KMS-11 (cell line): Measurements from ENCODE around the gene FBXO28.

Source experiments
- H2AFZ ChIP-seq: fragments of 200-600 bp; sonication (generic); 2 replicates; pipeline ENCODE4 v1.6.1; 2016; ENCODE audit warnings: antibody characterized with exemption, mixed run types, low read depth
- H3K27ac ChIP-seq: fragments of 200-600 bp; sonication (generic); 2 replicates; pipeline ENCODE4 v1.6.1; 2016; ENCODE audit warnings: mild to moderate bottlenecking, mixed run types
- H3K27me3 ChIP-seq: fragments of 200-600 bp; sonication (generic); 2 replicates; pipeline ENCODE4 v1.6.1; 2017; ENCODE audit warnings: mild to moderate bottlenecking, low read depth, mixed run types, moderate library complexity; ENCODE audit not compliant: insufficient read depth
- H3K36me3 ChIP-seq: fragments of 200-600 bp; sonication (generic); 2 replicates; pipeline ENCODE4 v1.6.1; 2017; ENCODE audit warnings: mild to moderate bottlenecking, mixed run types; ENCODE audit not compliant: insufficient read depth
- H3K4me1 ChIP-seq: fragments of 200-600 bp; sonication (generic); 2 replicates; pipeline ENCODE4 v1.6.1; 2016; ENCODE audit warnings: mild to moderate bottlenecking, low read depth, mixed run types; ENCODE audit not compliant: poor library complexity, severe bottlenecking
- H3K4me2 ChIP-seq: fragments of 200-600 bp; sonication (generic); 2 replicates; pipeline ENCODE4 v1.7.0; 2016; ENCODE audit warnings: mild to moderate bottlenecking, mixed run types
- H3K4me3 ChIP-seq: fragments of 200-600 bp; sonication (generic); IDR thresholded peaks from 2 replicates; pipeline ENCODE4 v1.6.1; 2017; ENCODE audit warnings: low read depth, low read length, mixed read lengths; ENCODE audit not compliant: insufficient read depth
- H3K79me2 ChIP-seq: fragments of 200-600 bp; sonication (generic); 2 replicates; pipeline ENCODE4 v1.6.1; 2016; ENCODE audit warnings: low read depth, mixed run types; ENCODE audit not compliant: insufficient read depth
- H3K9ac ChIP-seq: fragments of 200-600 bp; sonication (generic); 2 replicates; pipeline ENCODE4 v1.6.1; 2016; ENCODE audit warnings: mild to moderate bottlenecking, mixed run types
- H4K20me1 ChIP-seq: fragments of 200-600 bp; sonication (generic); 2 replicates; pipeline ENCODE4 v1.6.1; 2016; ENCODE audit warnings: mild to moderate bottlenecking, mixed run types; ENCODE audit not compliant: insufficient read depth
- TF ChIP-seq, protein P1 (sequence below): fragments of 200-600 bp; sonication (generic); conservative IDR thresholded peaks from 2 replicates; pipeline ENCODE4 v1.6.1; 2017; ENCODE audit warnings: low read depth, mild to moderate bottlenecking, antibody characterized with exemption, low read length, moderate library complexity, mixed read lengths

FBXO28 gene

DNA sequence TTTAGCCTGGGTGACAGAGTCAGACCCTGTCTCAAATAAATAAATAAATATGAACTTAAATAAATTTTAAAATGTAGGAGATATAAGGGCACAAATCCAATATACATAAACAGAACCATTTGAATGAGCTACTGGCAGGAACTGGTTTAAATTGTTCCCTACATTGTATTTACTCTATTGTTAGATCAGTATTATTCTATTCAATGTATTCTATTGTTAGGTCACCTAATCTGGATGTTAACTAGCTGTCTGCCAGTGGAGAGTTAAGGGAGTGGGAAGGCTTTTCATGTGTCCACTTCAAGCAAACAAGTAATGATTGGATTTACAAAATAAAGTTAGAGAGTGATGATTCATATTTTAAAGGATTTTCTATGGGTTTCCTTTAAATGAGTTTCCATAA, 4.9 kb upstream of the FBXO28 start:
- H3K4me3 ChIP-seq, result no peak overlapping the region
- peaks cover under 1% of the 10 kb centered on the region; the same call in 1 of the 2 replicates for H3K79me2 ChIP-seq
- H3K9ac ChIP-seq, result no peak overlapping the region
- H3K27me3 ChIP-seq, result no peaks in the 10 kb centered on the region
- no peaks in the 10 kb centered on the region for H3K36me3 ChIP-seq
- TF ChIP-seq, protein P1, sequence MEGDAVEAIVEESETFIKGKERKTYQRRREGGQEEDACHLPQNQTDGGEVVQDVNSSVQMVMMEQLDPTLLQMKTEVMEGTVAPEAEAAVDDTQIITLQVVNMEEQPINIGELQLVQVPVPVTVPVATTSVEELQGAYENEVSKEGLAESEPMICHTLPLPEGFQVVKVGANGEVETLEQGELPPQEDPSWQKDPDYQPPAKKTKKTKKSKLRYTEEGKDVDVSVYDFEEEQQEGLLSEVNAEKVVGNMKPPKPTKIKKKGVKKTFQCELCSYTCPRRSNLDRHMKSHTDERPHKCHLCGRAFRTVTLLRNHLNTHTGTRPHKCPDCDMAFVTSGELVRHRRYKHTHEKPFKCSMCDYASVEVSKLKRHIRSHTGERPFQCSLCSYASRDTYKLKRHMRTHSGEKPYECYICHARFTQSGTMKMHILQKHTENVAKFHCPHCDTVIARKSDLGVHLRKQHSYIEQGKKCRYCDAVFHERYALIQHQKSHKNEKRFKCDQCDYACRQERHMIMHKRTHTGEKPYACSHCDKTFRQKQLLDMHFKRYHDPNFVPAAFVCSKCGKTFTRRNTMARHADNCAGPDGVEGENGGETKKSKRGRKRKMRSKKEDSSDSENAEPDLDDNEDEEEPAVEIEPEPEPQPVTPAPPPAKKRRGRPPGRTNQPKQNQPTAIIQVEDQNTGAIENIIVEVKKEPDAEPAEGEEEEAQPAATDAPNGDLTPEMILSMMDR, result no peak
- H3K27ac ChIP-seq, result no peak overlapping the region
- H4K20me1 ChIP-seq, result no peaks in the 10 kb centered on the region
- no peak overlapping the region for H2AFZ ChIP-seq
- H3K4me1 ChIP-seq, result peaks cover 17% of the 10 kb centered on the region
- no peak overlapping the region for H3K4me2 ChIP-seq

DNA sequence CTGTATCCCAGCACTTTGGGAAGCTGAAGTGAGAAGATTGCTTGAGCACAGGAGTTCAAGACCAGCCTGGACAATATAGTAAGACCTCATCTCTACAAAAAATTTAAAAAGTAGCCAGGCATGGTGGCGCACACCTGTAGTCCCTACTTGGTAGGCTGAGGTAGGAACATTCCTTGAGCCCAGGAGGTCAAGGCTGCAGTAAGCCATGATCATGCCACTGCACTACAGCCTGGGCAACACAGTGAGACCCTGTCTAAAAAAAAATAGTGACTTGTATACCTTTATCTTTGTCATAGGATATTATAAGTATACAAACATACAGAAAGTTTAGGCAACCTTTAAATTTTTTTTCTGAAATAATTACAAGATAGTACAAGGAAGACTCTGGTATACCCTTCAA, 3.9 kb upstream of the FBXO28 start:
- Histone ChIP-seq H3K9ac (no peak overlapping the region), H3K36me3 (no peaks in the 10 kb centered on the region), H4K20me1 (no peaks in the 10 kb centered on the region), H2AFZ (no peak overlapping the region), H3K4me1 (peaks cover 17% of the 10 kb centered on the region), H3K4me3 (no peak overlapping the region), H3K4me2 (no peak overlapping the region), H3K27ac (no peak overlapping the region), H3K27me3 (no peaks in the 10 kb centered on the region), H3K79me2 (peaks cover 10% of the 10 kb centered on the region)
- TF ChIP-seq, protein P1, result no peak

DNA sequence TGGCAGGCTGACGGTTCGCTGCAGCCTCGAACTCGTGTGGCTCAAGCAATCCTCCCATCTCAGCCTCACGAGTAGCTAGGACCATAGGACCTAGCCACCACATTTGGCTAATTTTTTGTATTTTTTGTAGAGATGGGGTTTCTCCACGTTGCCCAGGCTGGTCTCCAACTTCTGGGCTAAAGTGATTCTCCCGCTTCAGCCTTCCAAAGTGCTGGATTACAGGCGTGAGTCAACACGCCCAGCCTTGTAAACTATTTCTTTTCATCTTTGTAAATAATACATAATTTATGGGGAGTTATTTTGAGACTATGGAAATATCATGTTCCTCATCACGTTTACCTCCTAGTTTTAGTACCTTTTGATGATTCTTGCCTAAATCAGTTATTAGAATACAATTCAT, 906 bp upstream of the FBXO28 start:
- no peak overlapping the region; the same call in 1 of the 2 replicates for H3K4me2 ChIP-seq
- H3K4me3 ChIP-seq, result no peak overlapping the region
- H3K27me3 ChIP-seq, result no peaks in the 10 kb centered on the region
- no peak overlapping the region for H3K9ac ChIP-seq
- peaks cover 39% of the 10 kb centered on the region for H3K79me2 ChIP-seq
- H2AFZ ChIP-seq, result no peak overlapping the region
- H3K36me3 ChIP-seq, result no peaks in the 10 kb centered on the region
- H3K27ac ChIP-seq, result no peak overlapping the region
- H4K20me1 ChIP-seq, result peaks cover 6% of the 10 kb centered on the region; the same call in 1 of the 2 replicates
- peaks cover 25% of the 10 kb centered on the region for H3K4me1 ChIP-seq
- TF ChIP-seq, protein P1, result no peak

DNA sequence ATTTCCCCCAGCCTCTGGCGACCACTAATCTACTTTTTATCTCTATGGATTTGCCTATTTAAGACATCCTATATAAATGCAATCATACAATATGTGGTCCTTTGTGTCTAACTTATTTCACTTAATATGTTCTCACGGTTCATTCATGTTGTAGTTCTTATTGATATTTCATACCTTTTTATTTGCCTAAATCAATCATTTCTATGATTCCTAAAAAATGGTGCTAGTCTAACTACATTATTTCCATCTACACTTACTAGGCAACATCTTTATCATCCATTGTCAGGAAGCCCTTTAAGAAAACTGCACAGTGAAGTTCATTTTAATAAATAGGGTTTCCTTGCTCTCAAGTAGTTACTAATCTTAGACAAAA, 380 bp upstream of the FBXO28 start:
- H3K27ac ChIP-seq, result peak overlapping the region; percentile 71; the same call in 1 of the 2 replicates
- peaks cover 25% of the 10 kb centered on the region for H3K4me1 ChIP-seq
- peak overlapping the region; percentile 84 for H2AFZ ChIP-seq
- no peaks in the 10 kb centered on the region for H3K36me3 ChIP-seq
- H3K4me3 ChIP-seq, result peak overlapping the region; percentile 22
- H3K9ac ChIP-seq, result peak overlapping the region; percentile 91; the same call in 1 of the 2 replicates
- peak overlapping the region; percentile 79 for H3K4me2 ChIP-seq
- peaks cover 44% of the 10 kb centered on the region for H3K79me2 ChIP-seq
- no peaks in the 10 kb centered on the region for H3K27me3 ChIP-seq
- H4K20me1 ChIP-seq, result peaks cover 6% of the 10 kb centered on the region; the same call in 1 of the 2 replicates
- TF ChIP-seq, protein P1, result no peak
